Aorta (tissue), 5 donors: Measurements from ENCODE around the gene CST1. TPM values are rescaled to one million over a fixed set of nuclear protein-coding genes. Genes with fewer than 3 reads are reported as not detected.
"Not testable (repeated sequence)": the region's sequence is repeated elsewhere in the genome, so short reads cannot be mapped to it uniquely, and the experiment has no call there.

ENCODE experiments used
- ATAC-seq: fragments of 200-7000 bp; cut with Tn5 transposase; one replicate; pipeline ENCODE4 v1.9.1; 2022; ENCODE audit warnings: moderate library complexity; ENCODE audit not compliant: low FRiP score
- DNase-seq, 2 donors: peaks; one replicate each; pipeline ENCODE4 v3.0.0-alpha.2; 2020
- H3K27ac ChIP-seq, 2 donors: one replicate each; pipeline ENCODE4 v1.5.1; 2013; ENCODE audit warnings: low read length in 2 of 2, mild to moderate bottlenecking in 2 of 2, moderate library complexity in 2 of 2, control low read depth in 1 of 2, inconsistent platforms in 1 of 2, low read depth in 1 of 2
- H3K27me3 ChIP-seq, 2 donors: one replicate each; pipeline ENCODE4 v1.6.1; 2013; ENCODE audit warnings: control low read depth in 1 of 2, low read length in 1 of 2, mild to moderate bottlenecking in 1 of 2, moderate library complexity in 1 of 2; ENCODE audit not compliant: insufficient read depth in 2 of 2, control insufficient read depth in 1 of 2
- H3K36me3 ChIP-seq, 2 donors: one replicate each; pipeline ENCODE4 v1.6.1; 2013; ENCODE audit warnings: control low read depth in 1 of 2, low read length in 1 of 2, mild to moderate bottlenecking in 1 of 2; ENCODE audit not compliant: insufficient read depth in 2 of 2, control insufficient read depth in 1 of 2
- H3K4me1 ChIP-seq, 2 donors: one replicate each; pipeline ENCODE4 v1.6.1; 2013; ENCODE audit warnings: low read length in 2 of 2, control low read depth in 1 of 2, mild to moderate bottlenecking in 1 of 2, moderate library complexity in 1 of 2; ENCODE audit not compliant: insufficient read depth in 2 of 2, control insufficient read depth in 1 of 2
- H3K4me3 ChIP-seq, 2 donors: one replicate each; pipeline ENCODE4 v1.5.1; 2013; ENCODE audit warnings: low read length in 2 of 2, control low read depth in 1 of 2, mild to moderate bottlenecking in 1 of 2
- H3K9me3 ChIP-seq: one replicate; pipeline ENCODE4 v1.6.1; 2013; ENCODE audit warnings: mild to moderate bottlenecking, low read length; ENCODE audit not compliant: control insufficient read depth
- WGBS, 2 donors: extraction: QIAGEN DNeasy Blood & Tissue Kit; methylation state at CpG; one replicate each; pipeline ENCODE4 v1.1.7; 2013; 5-methylcytosine and 5-hydroxymethylcytosine counted together
- intact Hi-C, 2 donors: fragments of 100-400 bp; cut with DNase I; formaldehyde crosslinking; loops; one replicate each; pipeline versions ENCODE4 v1.14.2 to v1.15.0; 2022
- polyA plus RNA-seq, 2 donors: library from polyadenylated mRNA; stranded (reverse); fragments of 200-250 nt; gene quantifications; one replicate each; pipeline ENCODE4 v1.2.3, GENCODE V29; 2013
- total RNA-seq, 2 donors: library from RNA; stranded (reverse); fragmentation: NEBNext Ultra II Directional; extraction: Animal tissue kit (Norgen Biotek cat#: 25700); gene quantifications; one replicate each; pipeline ENCODE4 v1.2.1, GENCODE V29; 2021
- donor health status: healthy with polysubstance abuse.
- donor health status: Bipolar disorder and iron deficiency.
- donor health status: DM: no; HTN: no; CAD: no.
- donor health status: DM: no; HTN: no; CAD: no.
- donor health status: DM: yes; HTN: yes; CAD: no.

Gene CST1
- total and polyA plus RNA-seq, 4 donors, result 1.1 TPM; not detected in 3

DNA sequence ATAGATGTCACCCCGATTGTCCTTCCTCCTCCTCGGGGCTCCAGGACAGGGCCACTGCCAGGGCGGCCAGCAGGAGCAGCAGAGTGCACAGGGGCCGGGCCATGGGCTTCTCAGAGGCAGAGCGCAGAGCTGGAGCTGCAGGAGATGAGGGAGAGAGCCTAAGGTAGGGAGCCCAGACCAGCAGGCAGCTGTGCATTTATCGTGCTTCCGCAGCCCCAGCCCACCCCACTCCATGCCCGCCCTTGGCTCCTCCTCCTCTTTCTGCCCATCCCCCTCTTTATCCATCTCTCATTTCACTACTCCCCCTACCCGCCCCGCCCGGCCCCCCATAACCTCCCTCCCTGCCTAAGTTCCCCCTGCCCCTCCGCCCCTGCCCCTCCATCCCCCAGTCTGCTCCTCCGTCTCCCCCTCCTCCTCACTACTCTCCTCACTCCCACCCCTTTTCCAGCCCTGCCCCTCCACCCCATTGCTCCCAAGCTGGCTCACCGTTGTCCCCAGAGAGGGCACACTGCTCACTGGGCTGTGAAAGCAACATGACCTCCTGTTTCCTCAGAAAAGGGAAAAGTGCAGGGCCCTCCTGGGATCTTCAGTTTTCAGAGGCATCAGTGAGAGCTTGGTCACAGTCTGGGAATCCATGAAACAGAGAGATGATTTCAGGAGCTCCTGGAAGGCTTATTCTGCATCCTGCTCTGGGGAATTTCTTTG lies 25.5 kb upstream of the CST1 start:
- DNase-seq (no peak), ATAC-seq (peak; percentile 31)
- Histone ChIP-seq H3K36me3 (no peaks in the 10 kb centered on the region), H3K27ac (no peak overlapping the region), H3K4me3 (no peak overlapping the region), H3K4me1 (no peaks in the 10 kb centered on the region), H3K27me3 (no peaks in the 10 kb centered on the region), H3K9me3 (no peaks in the 10 kb centered on the region)
- intact Hi-C loops, result no loop called here
- WGBS, 2 donors, result 18 to 20% methylated on average over 10 to 14 of the region's 14 CpGs

- Histone ChIP-seq H3K4me1 (no peaks in the 10 kb centered on the region), H3K9me3 (no peaks in the 10 kb centered on the region), H3K27me3 (no peaks in the 10 kb centered on the region), H3K4me3 (no peak overlapping the region), H3K27ac (no peak overlapping the region), H3K36me3 (no peaks in the 10 kb centered on the region)
- WGBS, 2 donors, result 82 to 85% methylated on average over 7 of the region's 7 CpGs
- ATAC-seq (no peak), DNase-seq (no peak)
- intact Hi-C loops, result no loop called here
Observed at GRCh38 chr20:23774081-23774480, 23.3 kb upstream of the CST1 start.

DNA sequence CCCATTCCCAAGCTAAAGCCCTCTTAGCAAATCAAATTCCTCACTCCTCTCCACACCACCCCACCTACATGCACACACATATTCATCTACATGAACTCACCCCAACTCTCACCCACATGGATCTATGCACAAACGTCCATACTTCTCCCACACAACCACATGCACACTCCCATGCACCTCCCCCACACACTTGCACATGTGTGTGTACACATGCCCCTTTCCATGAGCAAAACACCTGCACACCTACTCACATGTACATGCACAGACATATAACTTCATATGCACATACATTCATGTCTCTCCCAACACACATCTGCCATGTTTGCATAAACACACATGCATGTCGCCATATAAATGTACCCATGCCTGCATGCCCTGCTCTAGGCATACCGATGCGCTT lies 22.8 kb upstream of the CST1 start:
- ATAC-seq, result no peak
- DNase-seq, result no peak
- Histone ChIP-seq H3K9me3 (peaks cover 4% of the 10 kb centered on the region), H3K36me3 (no peaks in the 10 kb centered on the region), H3K27ac (no peak overlapping the region), H3K27me3 (no peaks in the 10 kb centered on the region), H3K4me3 (no peak overlapping the region), H3K4me1 (no peaks in the 10 kb centered on the region)
- intact Hi-C loops, result no loop called here
- 81 to 84% methylated on average over 4 of the region's 4 CpGs for WGBS, 2 donors

- H3K27me3 ChIP-seq, result no peaks in the 10 kb centered on the region
- no peaks in the 10 kb centered on the region for H3K36me3 ChIP-seq
- WGBS, 2 donors, result 91 to 92% methylated on average over 8 of the region's 8 CpGs
- no peak overlapping the region for H3K4me3 ChIP-seq
- H3K4me1 ChIP-seq, result no peaks in the 10 kb centered on the region
- peaks cover 4% of the 10 kb centered on the region for H3K9me3 ChIP-seq
- no peak overlapping the region for H3K27ac ChIP-seq
- ATAC-seq (no peak), DNase-seq (no peak)
- intact Hi-C loops, result no loop called here
Observed at GRCh38 chr20:23773127-23773526, 22.4 kb upstream of the CST1 start.

DNA sequence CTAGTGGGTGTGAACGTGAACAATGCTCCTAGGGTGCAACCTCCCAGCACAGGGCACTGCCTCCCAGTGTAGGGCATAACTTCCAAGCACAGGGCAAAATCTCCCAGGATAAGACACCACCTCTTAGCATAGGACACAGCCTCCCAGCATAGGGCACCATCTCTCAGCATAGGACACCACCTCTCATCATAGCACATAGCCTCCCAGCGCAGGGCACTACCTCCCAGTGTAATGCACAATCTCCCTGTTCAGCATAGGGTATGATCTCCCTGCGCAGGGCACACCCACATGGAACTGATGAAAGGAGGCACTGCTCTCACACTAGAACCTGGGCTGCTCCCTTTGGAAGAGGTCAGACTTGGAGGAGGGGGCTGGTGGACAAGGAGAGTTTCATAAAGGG lies 21.3 kb upstream of the CST1 start:
- intact Hi-C loops, result no loop called here
- no peak for ATAC-seq
- DNase-seq, result no peak
- Histone ChIP-seq H3K9me3 (peaks cover 4% of the 10 kb centered on the region), H3K36me3 (no peaks in the 10 kb centered on the region), H3K27ac (no peak overlapping the region), H3K27me3 (no peaks in the 10 kb centered on the region), H3K4me3 (no peak overlapping the region), H3K4me1 (no peaks in the 10 kb centered on the region)
- WGBS, 2 donors, result 82 to 85% methylated on average over 3 of the region's 3 CpGs

DNA sequence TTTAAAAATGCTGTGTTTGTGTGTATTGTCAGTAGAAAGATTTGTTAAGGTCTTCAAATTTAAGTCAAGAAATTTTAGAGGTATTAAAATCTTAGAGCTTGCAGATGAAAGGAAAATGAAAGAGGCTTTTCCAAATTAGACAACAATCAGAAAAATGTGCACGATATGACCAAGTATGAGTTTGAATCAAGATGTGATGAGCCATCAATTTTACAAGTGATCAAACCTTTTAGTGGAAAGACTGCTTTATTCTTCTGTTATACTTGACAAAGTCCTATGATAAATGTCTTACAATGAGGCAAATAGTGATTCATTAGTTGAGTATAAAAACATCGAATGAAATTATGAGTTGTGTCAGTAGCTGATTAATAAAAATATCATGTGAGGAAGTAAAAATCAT lies 19.6 kb upstream of the CST1 start:
- Histone ChIP-seq H3K4me3 (no peak overlapping the region), H3K27me3 (no peaks in the 10 kb centered on the region), H3K9me3 (peaks cover 5% of the 10 kb centered on the region), H3K27ac (no peak overlapping the region), H3K36me3 (no peaks in the 10 kb centered on the region), H3K4me1 (no peaks in the 10 kb centered on the region)
- intact Hi-C loops, result no loop called here
- no peak for ATAC-seq
- no peak for DNase-seq
- WGBS, 2 donors, result 70 to 83% methylated on average over 2 of the region's 2 CpGs

DNA sequence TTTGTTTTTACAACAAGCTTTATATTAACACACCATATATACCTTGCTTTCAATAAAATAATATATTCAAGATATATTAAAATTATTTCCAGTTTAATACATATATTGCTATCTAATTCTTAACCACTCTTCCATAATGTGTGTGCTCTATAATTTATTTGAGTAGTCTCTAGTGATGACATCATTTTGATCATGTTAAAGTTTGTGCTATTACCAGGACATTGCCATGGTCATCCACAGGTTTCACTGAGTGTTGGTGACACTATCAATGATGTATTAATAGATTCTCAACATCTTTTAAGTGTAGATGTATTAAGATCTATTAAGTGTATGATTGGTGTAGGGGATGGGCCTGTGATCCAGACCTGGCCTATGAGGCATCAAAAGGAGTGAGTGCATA lies 17.8 kb upstream of the CST1 start:
- H3K27ac ChIP-seq, H3K36me3 ChIP-seq, H3K9me3 ChIP-seq, ATAC-seq, H3K27me3 ChIP-seq, DNase-seq, intact Hi-C loops, H3K4me3 ChIP-seq, H3K4me1 ChIP-seq: not testable (repeated sequence)

DNA sequence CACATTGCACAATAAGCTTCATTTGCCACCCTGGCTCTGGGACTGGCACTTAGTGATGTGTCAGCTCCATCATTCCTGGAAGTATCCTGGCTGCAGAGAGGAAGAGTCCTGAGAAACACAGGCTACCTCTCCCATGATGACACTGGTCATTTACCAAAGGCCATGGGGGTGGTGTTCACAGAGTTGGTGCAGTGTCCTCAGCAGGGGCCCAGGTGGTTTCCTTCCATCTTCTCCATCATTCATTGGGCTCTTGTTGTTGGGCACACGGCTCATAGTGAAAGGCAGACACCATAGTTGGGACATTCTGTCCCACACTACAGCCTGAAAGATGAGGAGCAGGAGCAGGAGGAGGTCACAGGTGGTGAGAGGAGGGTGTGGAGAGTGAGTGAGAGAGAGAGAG lies 15.8 kb upstream of the CST1 start:
- DNase-seq (no peak), ATAC-seq (no peak)
- Histone ChIP-seq H3K4me3 (no peak overlapping the region), H3K27me3 (no peaks in the 10 kb centered on the region), H3K4me1 (no peaks in the 10 kb centered on the region), H3K9me3 (peaks cover 7% of the 10 kb centered on the region), H3K36me3 (no peaks in the 10 kb centered on the region), H3K27ac (no peak overlapping the region)
- WGBS, 2 donors, result 82 to 86% methylated on average over 1 of the region's 1 CpG
- intact Hi-C loops, result no loop called here

- H3K9me3 ChIP-seq, result peaks cover 7% of the 10 kb centered on the region
- intact Hi-C loops, result no loop called here
- WGBS, 2 donors, result 86 to 87% methylated on average over 5 of the region's 5 CpGs
- H3K4me3 ChIP-seq, result no peak overlapping the region
- no peaks in the 10 kb centered on the region for H3K36me3 ChIP-seq
- no peak overlapping the region for H3K27ac ChIP-seq
- DNase-seq (no peak), ATAC-seq (no peak)
- H3K4me1 ChIP-seq, result no peaks in the 10 kb centered on the region
- H3K27me3 ChIP-seq, result no peaks in the 10 kb centered on the region
Observed at GRCh38 chr20:23765578-23765977, 14.8 kb upstream of the CST1 start.
